Activated CD8-positive, alpha-beta T cell treated with anti-CD3 and anti-CD28 coated beads, Interleukin-2, amount 10 ng/mL, durations not matched to agents 7 days and 5 days (primary cell): Measurements from ENCODE around the gene PYCARD. TPM values are rescaled to one million over a fixed set of nuclear protein-coding genes. Genes with fewer than 3 reads are reported as not detected.

Experiments
- ATAC-seq: fragments of 150-1000 bp; cut with Tn5 transposase; one replicate; pipeline ENCODE4 v1.10.0; 2021; ENCODE audit warnings: moderate library complexity
- CTCF ChIA-PET: fragments of 350-600 bp; sonication (Branson Sonifier 250); formaldehyde crosslinking; loops from one replicate; lab custom pipeline; 2021; ENCODE audit warnings: antibody characterized with exemption; lab: Charles Lee
- POLR2A ChIA-PET: fragments of 350-600 bp; sonication (Branson Sonifier 250); formaldehyde crosslinking; loops from one replicate; lab custom pipeline; 2021; ENCODE audit warnings: antibody characterized with exemption; lab: Charles Lee
- DNase-seq: peaks from one replicate; pipeline ENCODE4 v3.0.0-alpha.2; 2020
- H3K27ac Mint-ChIP-seq: one replicate; pipeline ENCODE4 v1.8.0; 2021; ENCODE audit warnings: mild to moderate bottlenecking, mixed read lengths
- H3K27me3 Mint-ChIP-seq: one replicate; pipeline ENCODE4 v1.8.0; 2021; ENCODE audit warnings: low read depth, mixed read lengths
- H3K36me3 Mint-ChIP-seq: one replicate; pipeline ENCODE4 v1.8.0; 2021; ENCODE audit warnings: low read depth, mixed read lengths
- H3K4me1 Mint-ChIP-seq: one replicate; pipeline ENCODE4 v1.8.0; 2021; ENCODE audit warnings: low read depth, mixed read lengths
- H3K4me3 Mint-ChIP-seq: one replicate; pipeline ENCODE4 v1.8.0; 2021; ENCODE audit warnings: mild to moderate bottlenecking, mixed read lengths
- H3K9me3 Mint-ChIP-seq: one replicate; pipeline ENCODE4 v1.8.0; 2022; ENCODE audit warnings: mixed read lengths; ENCODE audit not compliant: insufficient read depth
- total RNA-seq, 2 experiments: library from RNA; stranded (reverse); gene quantifications; one replicate each; pipeline ENCODE4 v1.2.3, GENCODE V29; 2021

PYCARD gene
- total RNA-seq, 2 experiments from 2014 or later: 97.7 to 99.5 TPM

GRCh38 chr16:31188450-31189411, 13.8 kb downstream of the PYCARD start:
- DNase-seq (no peak), ATAC-seq (no peak)
- Mint-ChIP-seq H3K4me3 (no peak overlapping the region), H3K27me3 (no peaks in the 10 kb centered on the region), H3K4me1 (peaks cover 85% of the 10 kb centered on the region), H3K27ac (peak overlapping the region; percentile 56), H3K9me3 (no peaks in the 10 kb centered on the region), H3K36me3 (peaks cover 94% of the 10 kb centered on the region)
- CTCF ChIA-PET: interaction anchor here (1.3 kb wide), 2 partner anchors 13 to 47 kb away, joined by 3 to 4 read pairs; no protein-coding TSS in a partner anchor
- POLR2A ChIA-PET: interaction anchor here (1.0 to 3.2 kb wide), 7 partner anchors 9 to 271 kb away, joined by 3 to 34 read pairs (median 5); partner anchors contain the start of genes ARMC5, FUS and PYCARD

- DNase-seq (no peak), ATAC-seq (no peak)
- Mint-ChIP-seq H3K4me3 (no peak overlapping the region), H3K27ac (peak overlapping the region; percentile 58), H3K9me3 (no peaks in the 10 kb centered on the region), H3K27me3 (no peaks in the 10 kb centered on the region), H3K36me3 (peaks cover 96% of the 10 kb centered on the region), H3K4me1 (peaks cover 90% of the 10 kb centered on the region)
- POLR2A ChIA-PET: interaction anchor here (1.0 to 3.0 kb wide), 5 partner anchors 10 to 235 kb away, joined by 3 to 34 read pairs (median 5); no protein-coding TSS in a partner anchor
- CTCF ChIA-PET: no interaction called here
Measured at GRCh38 chr16:31187808-31188189, 14.8 kb downstream of the PYCARD start.

- Mint-ChIP-seq H3K27ac (peak overlapping the region; percentile 58), H3K4me1 (peaks cover 95% of the 10 kb centered on the region), H3K9me3 (no peaks in the 10 kb centered on the region), H3K36me3 (peaks cover 98% of the 10 kb centered on the region), H3K27me3 (no peaks in the 10 kb centered on the region), H3K4me3 (no peak overlapping the region)
- DNase-seq (no peak), ATAC-seq (no peak)
- POLR2A ChIA-PET: interaction anchor here (1.0 to 3.0 kb wide), 5 partner anchors 10 to 236 kb away, joined by 3 to 34 read pairs (median 5); no protein-coding TSS in a partner anchor
- CTCF ChIA-PET: no interaction called here
Measured at GRCh38 chr16:31186930-31187807, 15.4 kb downstream of the PYCARD start.

GRCh38 chr16:31186176-31186575, 16.4 kb downstream of the PYCARD start:
- Mint-ChIP-seq H3K27ac (peak overlapping the region; percentile 79), H3K9me3 (no peaks in the 10 kb centered on the region), H3K4me3 (peak overlapping the region; percentile 46), H3K4me1 (peaks cover 88% of the 10 kb centered on the region), H3K36me3 (peaks cover 97% of the 10 kb centered on the region), H3K27me3 (no peaks in the 10 kb centered on the region)
- ATAC-seq (no peak), DNase-seq (no peak)
- POLR2A ChIA-PET: interaction anchor here (0.8 to 3.3 kb wide), 7 partner anchors 7 to 272 kb away, joined by 3 to 34 read pairs (median 8); partner anchors contain the start of gene ARMC5
- CTCF ChIA-PET: interaction anchor here (1.1 to 1.2 kb wide), 3 partner anchors 16 to 272 kb away, joined by 3 to 4 read pairs (median 3); no protein-coding TSS in a partner anchor

- CTCF ChIA-PET: interaction anchor here (1.1 to 1.2 kb wide), 2 partner anchors 16 to 198 kb away, joined by 3 to 4 read pairs; no protein-coding TSS in a partner anchor
- ATAC-seq (no peak), DNase-seq (no peak)
- Mint-ChIP-seq H3K4me1 (peaks cover 80% of the 10 kb centered on the region), H3K27ac (no peak overlapping the region), H3K36me3 (peaks cover 96% of the 10 kb centered on the region), H3K9me3 (no peaks in the 10 kb centered on the region), H3K27me3 (no peaks in the 10 kb centered on the region), H3K4me3 (peak overlapping the region; percentile 46)
- POLR2A ChIA-PET: interaction anchor here (0.6 to 3.3 kb wide), 9 partner anchors 8 to 273 kb away, joined by 3 to 34 read pairs (median 4); partner anchors contain the start of gene ARMC5
Measured at GRCh38 chr16:31185339-31185738, 17.2 kb downstream of the PYCARD start.

GRCh38 chr16:31184888-31185287, 17.7 kb downstream of the PYCARD start:
- peaks cover 76% of the 10 kb centered on the region for H3K4me1 Mint-ChIP-seq
- DNase-seq (no peak), ATAC-seq (no peak)
- ChIA-PET POLR2A (interaction anchor here (1.5 to 6.2 kb wide), 7 partner anchors 8 to 273 kb away, joined by 4 to 87 read pairs (median 8); partner anchors contain the start of genes ARMC5 and PYCARD), CTCF (interaction anchor here (1.1 to 1.2 kb wide), 2 partner anchors 17 to 198 kb away, joined by 3 to 4 read pairs; no protein-coding TSS in a partner anchor)
- H3K27me3 Mint-ChIP-seq: no peaks in the 10 kb centered on the region
- H3K27ac Mint-ChIP-seq: peak overlapping the region; percentile 72
- H3K36me3 Mint-ChIP-seq: peaks cover 94% of the 10 kb centered on the region
- H3K4me3 Mint-ChIP-seq: peak overlapping the region; percentile 50
- H3K9me3 Mint-ChIP-seq: no peaks in the 10 kb centered on the region

- CTCF ChIA-PET: interaction anchor here (1.0 to 1.3 kb wide), 3 partner anchors 12 to 274 kb away, joined by 3 to 4 read pairs (median 3); no protein-coding TSS in a partner anchor
- POLR2A ChIA-PET: interaction anchor here (0.5 to 6.2 kb wide), 13 partner anchors 9 to 277 kb away, joined by 3 to 87 read pairs (median 4); partner anchors contain the start of genes ARMC5, ITGAX, PYCARD and ZNF646
- Mint-ChIP-seq H3K36me3 (peaks cover 83% of the 10 kb centered on the region), H3K27me3 (no peaks in the 10 kb centered on the region), H3K9me3 (no peaks in the 10 kb centered on the region), H3K4me1 (peaks cover 68% of the 10 kb centered on the region), H3K4me3 (peak overlapping the region; percentile 94), H3K27ac (peak overlapping the region; percentile 81)
- no peak for DNase-seq
- no peak for ATAC-seq
Measured at GRCh38 chr16:31183432-31184428, 18.8 kb downstream of the PYCARD start.

GRCh38 chr16:31182391-31182790, 20.2 kb downstream of the PYCARD start:
- no peak for ATAC-seq
- H3K4me1 Mint-ChIP-seq: peaks cover 68% of the 10 kb centered on the region
- H3K36me3 Mint-ChIP-seq: peaks cover 69% of the 10 kb centered on the region
- no peaks in the 10 kb centered on the region for H3K9me3 Mint-ChIP-seq
- ChIA-PET POLR2A (interaction anchor here (0.6 to 6.2 kb wide), 6 partner anchors 11 to 108 kb away, joined by 3 to 87 read pairs (median 4); partner anchors contain the start of genes KAT8, PYCARD, ZNF646 and ZNF668), CTCF (interaction anchor here (0.9 to 1.4 kb wide), 2 partner anchors 197 to 201 kb away, joined by 3 read pairs; partner anchors contain the start of gene HSD3B7)
- no peaks in the 10 kb centered on the region for H3K27me3 Mint-ChIP-seq
- H3K4me3 Mint-ChIP-seq: peak overlapping the region; percentile 94
- no peak for DNase-seq
- H3K27ac Mint-ChIP-seq: peak overlapping the region; percentile 97

- POLR2A ChIA-PET: interaction anchor here (0.8 to 6.2 kb wide), 25 partner anchors 9 to 290 kb away, joined by 3 to 87 read pairs (median 5); partner anchors contain the start of genes ARMC5, ITGAX, KAT8 and PYCARD
- peaks cover 68% of the 10 kb centered on the region for H3K4me1 Mint-ChIP-seq
- peak; percentile 51 for DNase-seq
- H3K27ac Mint-ChIP-seq: peak overlapping the region; percentile 97
- H3K4me3 Mint-ChIP-seq: peak overlapping the region; percentile 94
- H3K9me3 Mint-ChIP-seq: no peaks in the 10 kb centered on the region
- H3K36me3 Mint-ChIP-seq: peaks cover 61% of the 10 kb centered on the region
- CTCF ChIA-PET: interaction anchor here (5.2 kb wide), 1 partner anchor 38 kb away, joined by 44 read pairs; no protein-coding TSS in a partner anchor
- H3K27me3 Mint-ChIP-seq: no peaks in the 10 kb centered on the region
- ATAC-seq: no peak
Measured at GRCh38 chr16:31181102-31181830, 21.3 kb downstream of the PYCARD start.
